ENCODE data around the gene HK2.

DNA sequence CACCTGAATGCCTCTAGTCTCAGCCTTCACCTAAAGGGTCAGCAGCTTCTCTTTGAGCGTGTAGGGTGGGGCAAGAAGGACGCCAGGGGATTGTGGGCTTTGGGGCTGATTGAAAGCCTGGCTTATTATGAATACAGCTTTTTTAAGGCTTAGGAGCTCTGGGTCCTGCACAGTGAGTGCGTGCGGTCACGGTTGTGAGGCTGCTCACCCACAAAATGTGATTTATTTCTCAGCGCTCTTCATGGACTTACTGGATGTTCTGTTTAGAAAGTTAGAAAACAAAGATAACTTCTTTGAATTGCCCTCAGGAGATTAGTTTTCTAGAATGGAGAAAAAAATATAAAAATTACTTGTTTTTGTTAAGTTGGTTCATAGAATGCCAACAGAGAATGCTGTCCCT, 37.5 kb downstream of the HK2 start:
- TF ChIP-seq, protein P1, sequence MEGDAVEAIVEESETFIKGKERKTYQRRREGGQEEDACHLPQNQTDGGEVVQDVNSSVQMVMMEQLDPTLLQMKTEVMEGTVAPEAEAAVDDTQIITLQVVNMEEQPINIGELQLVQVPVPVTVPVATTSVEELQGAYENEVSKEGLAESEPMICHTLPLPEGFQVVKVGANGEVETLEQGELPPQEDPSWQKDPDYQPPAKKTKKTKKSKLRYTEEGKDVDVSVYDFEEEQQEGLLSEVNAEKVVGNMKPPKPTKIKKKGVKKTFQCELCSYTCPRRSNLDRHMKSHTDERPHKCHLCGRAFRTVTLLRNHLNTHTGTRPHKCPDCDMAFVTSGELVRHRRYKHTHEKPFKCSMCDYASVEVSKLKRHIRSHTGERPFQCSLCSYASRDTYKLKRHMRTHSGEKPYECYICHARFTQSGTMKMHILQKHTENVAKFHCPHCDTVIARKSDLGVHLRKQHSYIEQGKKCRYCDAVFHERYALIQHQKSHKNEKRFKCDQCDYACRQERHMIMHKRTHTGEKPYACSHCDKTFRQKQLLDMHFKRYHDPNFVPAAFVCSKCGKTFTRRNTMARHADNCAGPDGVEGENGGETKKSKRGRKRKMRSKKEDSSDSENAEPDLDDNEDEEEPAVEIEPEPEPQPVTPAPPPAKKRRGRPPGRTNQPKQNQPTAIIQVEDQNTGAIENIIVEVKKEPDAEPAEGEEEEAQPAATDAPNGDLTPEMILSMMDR (IDR thresholded peaks at IDR 0.05), result no peak
- TF ChIP-seq POLR2A (IDR thresholded peaks at IDR 0.05), result no peak
